B cell (primary cell): Measurements from ENCODE around the gene TMEM255B. TPM values are rescaled to one million over a fixed set of nuclear protein-coding genes. Genes with fewer than 3 reads are reported as not detected.

Experiments
- ATAC-seq: fragments of 200-7000 bp; cut with Tn5 transposase; one replicate; pipeline ENCODE4 v1.10.0; 2021; ENCODE audit warnings: low read depth, mild to moderate bottlenecking, moderate number of reproducible peaks, moderate library complexity
- CTCF ChIA-PET: fragments of 350-600 bp; sonication (Branson Sonifier 250); formaldehyde crosslinking; loops from one replicate; lab custom pipeline; 2021; ENCODE audit warnings: antibody characterized with exemption, inconsistent platforms; lab: Charles Lee
- POLR2A ChIA-PET: fragments of 350-600 bp; sonication (Branson Sonifier 250); formaldehyde crosslinking; loops from one replicate; lab custom pipeline; 2021; ENCODE audit warnings: antibody characterized with exemption; lab: Charles Lee
- DNase-seq: peaks from one replicate; pipeline ENCODE4 v3.0.0; 2013
- H2AFZ ChIP-seq: 2 replicates; pipeline ENCODE4 v1.6.1; 2012; ENCODE audit warnings: mild to moderate bottlenecking, low read depth, low read length; ENCODE audit not compliant: insufficient read depth, poor library complexity, severe bottlenecking
- H3K27ac ChIP-seq, 2 donors: 1 replicate in 1 of 2; 2 replicates in 1 of 2; pipeline ENCODE4 v1.5.1; 2012 to 2013; ENCODE audit warnings: low read length in 2 of 2, mild to moderate bottlenecking in 2 of 2, moderate library complexity in 1 of 2
- H3K27me3 ChIP-seq, 4 experiments: fragments of 200-600 bp in 1 of 4; sonication (generic) in 1 of 4; replicated peaks in 1 of 4; 1 replicate in 2 of 4; 2 replicates in 2 of 4; pipeline versions ENCODE4 v1.6.1 to v1.7.0; 2013 to 2016; ENCODE audit warnings: low read length in 3 of 4, mild to moderate bottlenecking in 2 of 4, mixed read lengths in 1 of 4, moderate library complexity in 1 of 4; ENCODE audit not compliant: insufficient read depth in 4 of 4, control insufficient read depth in 3 of 4; ENCODE audit errors: control extremely low read depth in 1 of 4
- H3K36me3 ChIP-seq, 2 experiments: replicated peaks in 1 of 2; 1 replicate in 1 of 2; 2 replicates in 1 of 2; pipeline versions ENCODE4 v1.6.1 to v1.7.1; 2013; ENCODE audit warnings: low read length in 1 of 2; ENCODE audit not compliant: insufficient read depth in 2 of 2, control insufficient read depth in 1 of 2; ENCODE audit errors: control extremely low read depth in 1 of 2, extremely low read depth in 1 of 2
- H3K4me1 ChIP-seq, 2 donors: fragments of 200-600 bp in 1 of 2; sonication (generic) in 1 of 2; 1 replicate in 1 of 2; 2 replicates in 1 of 2; pipeline versions ENCODE4 v1.5.1 to v1.6.1; 2013 to 2017; ENCODE audit warnings: low read length in 2 of 2; ENCODE audit not compliant: control insufficient read depth in 2 of 2, insufficient read depth in 2 of 2
- H3K4me2 ChIP-seq: replicated peaks from 2 replicates; pipeline ENCODE3; 2012; ENCODE audit warnings: mild to moderate bottlenecking, low read depth, low read length; ENCODE audit not compliant: poor library complexity, severe bottlenecking
- H3K4me3 ChIP-seq, 5 experiments: fragments of 200-600 bp in 1 of 5; sonication (generic) in 1 of 5; 1 replicate in 3 of 5; 2 replicates in 2 of 5; pipeline versions ENCODE4 v1.5.1 to v1.7.0; 2011 to 2016; ENCODE audit warnings: low read length in 4 of 5, mild to moderate bottlenecking in 4 of 5, low read depth in 2 of 5, control low read depth in 1 of 5, moderate library complexity in 1 of 5; ENCODE audit not compliant: insufficient read depth in 1 of 5; ENCODE audit errors: control extremely low read depth in 1 of 5, extremely low read depth in 1 of 5
- H3K79me2 ChIP-seq: fragments of 200-600 bp; sonication (generic); one replicate; pipeline ENCODE4 v1.6.0; 2016; ENCODE audit warnings: low read length; ENCODE audit not compliant: control insufficient read depth, insufficient read depth
- H3K9ac ChIP-seq: fragments of 200-600 bp; sonication (generic); 2 replicates; pipeline ENCODE4 v1.6.1; 2017; ENCODE audit warnings: mild to moderate bottlenecking, low read length, moderate library complexity
- H3K9me3 ChIP-seq, 3 donors: one replicate each; pipeline versions ENCODE4 v1.6.1 to v1.7.1; 2013; ENCODE audit warnings: low read length in 2 of 3; ENCODE audit not compliant: control insufficient read depth in 2 of 3, insufficient read depth in 1 of 3; ENCODE audit errors: control extremely low read depth in 1 of 3
- H4K20me1 ChIP-seq: 2 replicates; pipeline ENCODE4 v1.6.0; 2012; ENCODE audit warnings: mild to moderate bottlenecking, low read length; ENCODE audit not compliant: insufficient read depth, control insufficient read depth, poor library complexity, severe bottlenecking
- H3K27ac Mint-ChIP-seq: one replicate; pipeline ENCODE4 v1.8.0; 2021; ENCODE audit warnings: mixed read lengths
- H3K27me3 Mint-ChIP-seq: one replicate; pipeline ENCODE4 v1.8.0; 2021; ENCODE audit warnings: mixed read lengths
- H3K4me1 Mint-ChIP-seq: one replicate; pipeline ENCODE4 v1.8.0; 2021; ENCODE audit warnings: mixed read lengths
- H3K4me3 Mint-ChIP-seq: one replicate; pipeline ENCODE4 v1.8.0; 2021; ENCODE audit warnings: mixed read lengths
- H3K9me3 Mint-ChIP-seq: one replicate; pipeline ENCODE4 v1.8.0; 2022; ENCODE audit warnings: mixed read lengths; ENCODE audit not compliant: insufficient read depth
- EZH2 ChIP-seq: IDR thresholded peaks from 2 replicates; pipeline ENCODE4 v1.6.1; 2012; ENCODE audit warnings: borderline replicate concordance, low read depth, mild to moderate bottlenecking, moderate library complexity, low read length; ENCODE audit not compliant: insufficient read depth, poor library complexity, severe bottlenecking
- WGBS: methylation state at CpG from one replicate; pipeline ENCODE4 v1.1.5; 2013; ENCODE audit warnings: missing lambda C conversion rate; ENCODE audit not compliant: insufficient coverage; 5-methylcytosine and 5-hydroxymethylcytosine counted together
- intact Hi-C: fragments of 100-400 bp; cut with micrococcal nuclease; formaldehyde crosslinking; loops from one replicate; pipeline ENCODE4 v1.10.0; 2022
- polyA plus RNA-seq: library from polyadenylated mRNA; depleted of rRNA; stranded (reverse); fragments of >200 nt; gene quantifications from 2 replicates; pipeline ENCODE4 v1.2.3, GENCODE V29; 2012
- total RNA-seq, 2 donors: library from RNA; stranded (reverse); fragments of 120-200 nt in 1 of 2; gene quantifications; 1 replicate in 1 of 2; 2 replicates in 1 of 2; pipeline versions ENCODE4 v1.2.3 to v1.2.4, GENCODE V29; 2013 to 2022
- TF ChIP-seq, protein P1 (sequence below): fragments of 200-600 bp; IDR thresholded peaks from one replicate; pipeline ENCODE4 v1.8.0; 2022; ENCODE audit warnings: antibody characterized with exemption, mild to moderate bottlenecking

TMEM255B gene
- total and polyA plus RNA-seq, 2 donors (not counting 1 experiment from before 2014, with no cell fraction given), result 2.1 to 8.2 TPM

DNA sequence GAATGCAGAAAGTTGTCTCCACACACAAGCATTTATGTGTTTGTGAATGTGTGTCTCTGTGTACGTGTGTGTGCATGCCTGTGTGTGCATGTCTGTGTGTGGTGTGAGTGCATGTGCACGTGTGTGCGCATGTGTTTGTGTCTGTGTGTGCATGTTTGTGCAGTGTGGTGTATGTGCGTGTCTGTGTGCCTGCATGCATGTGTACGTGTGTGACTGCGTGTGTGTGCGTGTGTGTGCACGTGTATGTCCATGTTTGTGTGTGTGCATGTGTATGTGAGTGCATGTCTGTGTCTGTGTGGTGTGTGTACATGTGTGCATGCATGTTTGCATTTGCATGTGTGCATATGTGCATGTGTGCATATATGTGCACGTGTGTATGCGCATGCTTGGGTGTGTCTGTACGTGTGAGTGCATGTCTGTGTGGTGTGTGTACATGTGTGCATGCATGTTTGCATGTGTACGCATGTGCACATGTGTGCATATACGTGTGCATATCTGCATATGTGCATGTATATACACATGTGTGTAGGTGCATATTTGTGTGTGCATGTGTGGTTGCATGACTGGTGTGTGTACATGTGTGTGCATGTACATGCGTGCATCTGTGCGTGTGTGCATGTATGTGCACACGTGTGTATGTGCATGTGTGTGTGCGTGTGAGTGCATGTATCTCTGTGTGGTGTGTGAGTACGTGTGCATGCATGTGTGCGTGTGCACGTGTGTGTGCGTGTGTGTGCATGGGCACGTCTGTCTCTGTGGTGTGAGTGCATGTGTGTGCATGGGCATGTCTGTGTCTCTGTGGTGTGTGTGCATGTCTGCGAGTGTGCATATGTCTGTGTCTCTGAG lies 8.2 kb upstream of the TMEM255B start:
- 96% methylated on average over 23 of the region's 23 CpGs for WGBS
- no peaks in the 10 kb centered on the region for H3K27me3 ChIP-seq
- intact Hi-C loops, result no loop called here
- CTCF ChIA-PET, result no interaction called here
- no peak overlapping the region for H3K4me3 Mint-ChIP-seq
- peaks cover 0 to 11% (median 2%) of the 10 kb centered on the region in 3 donors for H3K9me3 ChIP-seq
- H3K9ac ChIP-seq, result no peak overlapping the region
- H4K20me1 ChIP-seq, result no peaks in the 10 kb centered on the region
- H3K27me3 Mint-ChIP-seq, result no peaks in the 10 kb centered on the region
- H3K27ac ChIP-seq, result no peak overlapping the region
- H3K9me3 Mint-ChIP-seq, result no peaks in the 10 kb centered on the region
- no peak overlapping the region for H2AFZ ChIP-seq
- no peak overlapping the region for H3K27ac Mint-ChIP-seq
- DNase-seq (no peak), ATAC-seq (no peak)
- no peaks in the 10 kb centered on the region for H3K4me1 ChIP-seq
- H3K79me2 ChIP-seq, result no peaks in the 10 kb centered on the region
- no peak overlapping the region for H3K4me2 ChIP-seq
- POLR2A ChIA-PET, result no interaction called here
- H3K4me3 ChIP-seq, result no peak overlapping the region
- TF ChIP-seq EZH2, result no peak
- TF ChIP-seq, protein P1, sequence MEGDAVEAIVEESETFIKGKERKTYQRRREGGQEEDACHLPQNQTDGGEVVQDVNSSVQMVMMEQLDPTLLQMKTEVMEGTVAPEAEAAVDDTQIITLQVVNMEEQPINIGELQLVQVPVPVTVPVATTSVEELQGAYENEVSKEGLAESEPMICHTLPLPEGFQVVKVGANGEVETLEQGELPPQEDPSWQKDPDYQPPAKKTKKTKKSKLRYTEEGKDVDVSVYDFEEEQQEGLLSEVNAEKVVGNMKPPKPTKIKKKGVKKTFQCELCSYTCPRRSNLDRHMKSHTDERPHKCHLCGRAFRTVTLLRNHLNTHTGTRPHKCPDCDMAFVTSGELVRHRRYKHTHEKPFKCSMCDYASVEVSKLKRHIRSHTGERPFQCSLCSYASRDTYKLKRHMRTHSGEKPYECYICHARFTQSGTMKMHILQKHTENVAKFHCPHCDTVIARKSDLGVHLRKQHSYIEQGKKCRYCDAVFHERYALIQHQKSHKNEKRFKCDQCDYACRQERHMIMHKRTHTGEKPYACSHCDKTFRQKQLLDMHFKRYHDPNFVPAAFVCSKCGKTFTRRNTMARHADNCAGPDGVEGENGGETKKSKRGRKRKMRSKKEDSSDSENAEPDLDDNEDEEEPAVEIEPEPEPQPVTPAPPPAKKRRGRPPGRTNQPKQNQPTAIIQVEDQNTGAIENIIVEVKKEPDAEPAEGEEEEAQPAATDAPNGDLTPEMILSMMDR, result no peak
- no peaks in the 10 kb centered on the region for H3K36me3 ChIP-seq
- H3K4me1 Mint-ChIP-seq, result no peaks in the 10 kb centered on the region

DNA sequence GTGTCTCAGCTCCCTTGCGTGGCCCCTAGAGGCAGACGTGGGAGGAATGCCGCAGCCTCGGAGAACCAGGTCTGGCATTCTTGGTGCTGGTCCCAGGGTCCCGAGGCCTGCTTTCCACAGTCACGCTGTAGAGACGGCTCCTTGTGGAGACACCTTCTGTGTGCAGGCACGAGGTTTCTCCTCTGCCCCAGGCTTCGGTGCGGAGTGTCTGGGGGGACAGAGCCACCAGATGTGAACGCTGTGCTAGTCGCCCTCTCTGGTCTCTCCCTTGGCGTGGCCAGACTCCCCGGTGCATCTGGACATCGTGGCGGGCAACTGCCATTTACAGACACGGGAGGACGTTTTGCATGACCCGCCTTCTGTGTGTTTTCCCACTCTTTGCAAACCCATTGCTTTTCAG lies 7.5 kb upstream of the TMEM255B start:
- Histone ChIP-seq H2AFZ (no peak overlapping the region), H3K79me2 (no peaks in the 10 kb centered on the region), H3K4me3 (no peak overlapping the region), H3K9me3 (peaks cover 0 to 11% (median 2%) of the 10 kb centered on the region in 3 donors), H3K27ac (no peak overlapping the region), H3K9ac (no peak overlapping the region), H3K4me1 (no peaks in the 10 kb centered on the region), H3K4me2 (no peak overlapping the region), H3K36me3 (no peaks in the 10 kb centered on the region), H3K27me3 (no peaks in the 10 kb centered on the region), H4K20me1 (no peaks in the 10 kb centered on the region)
- H3K9me3 Mint-ChIP-seq, result no peaks in the 10 kb centered on the region
- DNase-seq (no peak), ATAC-seq (no peak)
- H3K27me3 Mint-ChIP-seq, result no peaks in the 10 kb centered on the region
- CTCF ChIA-PET, result no interaction called here
- WGBS, result 97% methylated on average over 19 of the region's 19 CpGs
- TF ChIP-seq EZH2, result no peak
- TF ChIP-seq, protein P1, result no peak
- POLR2A ChIA-PET, result no interaction called here
- no peaks in the 10 kb centered on the region for H3K4me1 Mint-ChIP-seq
- H3K4me3 Mint-ChIP-seq, result no peak overlapping the region
- no peak overlapping the region for H3K27ac Mint-ChIP-seq
- intact Hi-C loops, result no loop called here
